SH-SY5Y (cell line): Measurements from ENCODE around the gene BSDC1.
A peak's percentile ranks its signal among the peaks of the same experiment; 100 is the strongest.

Experiments used
- GATA2 ChIP-seq: IDR thresholded peaks from 2 replicates; pipeline ENCODE4 v1.6.1; 2011; ENCODE audit warnings: mild to moderate bottlenecking, low read depth, low read length
- GATA3 ChIP-seq: IDR thresholded peaks from 2 replicates; pipeline ENCODE4 v1.6.1; 2011; ENCODE audit warnings: low read depth, mild to moderate bottlenecking, low read length, moderate library complexity

DNA sequence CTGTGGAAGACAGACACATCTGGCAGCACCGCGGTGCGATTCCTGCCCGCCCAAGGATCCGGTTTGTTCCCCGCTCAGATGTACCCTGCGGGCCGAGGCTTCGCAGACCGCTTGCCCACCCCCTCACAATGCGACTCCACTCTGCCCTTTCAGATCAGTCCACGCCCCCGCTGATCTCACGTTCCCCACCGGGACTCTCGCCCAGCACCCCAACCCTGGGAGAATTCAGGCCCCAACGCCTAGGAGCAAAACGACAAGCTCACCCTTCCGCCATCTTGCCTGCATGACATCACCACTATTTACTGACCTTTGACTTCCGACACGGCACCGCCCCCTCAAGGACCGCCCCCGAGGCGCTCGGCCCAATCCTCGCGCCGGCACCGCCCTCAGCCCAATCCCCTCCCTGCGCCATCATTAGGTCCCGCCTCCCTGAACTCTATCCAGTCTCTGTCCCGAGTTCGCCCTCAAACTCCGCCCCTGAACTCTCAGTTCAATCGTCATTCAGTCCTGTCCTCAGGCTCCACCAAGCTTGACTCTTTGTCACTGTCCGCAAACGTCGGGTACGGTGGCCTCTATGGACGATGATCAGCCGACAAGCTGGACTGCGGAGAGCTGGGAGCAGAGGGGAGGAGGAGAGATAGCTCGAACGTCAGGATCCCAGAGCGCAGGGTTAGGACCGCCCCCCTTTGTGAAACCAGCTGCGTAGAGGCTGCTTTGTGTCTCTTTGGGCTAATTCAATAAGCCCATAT is at the start of gene BSDC1:
- TF ChIP-seq GATA3 (no peak), GATA2 (0 out of 2 replicates have a peak, but pooled peaks have one; percentile 21)
